Measurements from ENCODE around the gene COMT. TPM values are rescaled to one million over a fixed set of nuclear protein-coding genes. Genes with fewer than 3 reads are reported as not detected.

Gene COMT
- total RNA-seq, 1 donor: 288 TPM

DNA sequence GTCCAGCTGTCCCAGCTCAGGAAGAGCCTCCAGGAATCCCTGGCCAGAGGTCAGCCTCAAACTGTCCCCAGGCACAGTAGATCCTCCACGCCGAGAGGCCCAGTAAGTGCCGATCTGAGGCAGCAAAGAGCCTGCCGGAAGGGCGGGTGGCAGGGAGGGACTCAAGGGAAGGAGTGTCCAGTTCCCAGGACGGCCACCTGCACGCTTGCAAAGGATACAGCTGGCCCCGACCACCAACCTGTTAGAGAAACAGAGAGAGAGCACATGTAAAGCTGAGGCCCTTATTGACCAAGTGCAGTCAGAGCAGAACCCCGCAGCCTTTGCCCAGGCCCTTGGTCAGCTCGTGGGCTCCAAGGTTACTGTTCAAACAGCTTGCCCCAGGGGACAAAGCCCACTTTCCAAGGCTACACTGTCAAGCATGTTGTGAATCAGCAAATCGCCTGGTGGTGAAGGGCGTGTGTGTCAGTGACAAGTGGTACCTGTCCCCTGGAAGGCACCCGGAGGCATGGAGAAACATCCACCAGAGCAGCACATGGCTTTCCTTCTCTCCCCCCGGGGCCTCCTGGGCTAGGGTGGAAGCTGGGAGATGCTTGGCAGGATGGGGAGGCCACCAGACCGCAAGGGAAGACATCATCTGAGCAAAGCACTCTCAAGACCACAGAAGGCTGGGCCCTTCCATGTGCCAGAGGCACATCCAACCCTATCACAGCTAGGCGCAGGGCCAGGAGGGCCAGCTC, 42.6 kb upstream of the COMT start:
- no peak for DNase-seq (ENCODE audit: insufficient read length, low spot score, missing footprints)
- Histone ChIP-seq H4K20me1 (ENCODE audit: insufficient read depth, low read length) (no peaks in the 10 kb centered on the region), H3K4me3 (ENCODE audit: insufficient read depth, low read length) (no peak overlapping the region), H2AFZ (ENCODE audit: low read length) (no peak overlapping the region), H3K79me2 (ENCODE audit: insufficient read depth, low read length) (no peaks in the 10 kb centered on the region), H3K36me3 (ENCODE audit: insufficient read depth, low read length) (peaks cover 5% of the 10 kb centered on the region), H3K27ac (ENCODE audit: low read depth, low read length) (no peak overlapping the region), H3K4me2 (ENCODE audit: insufficient read depth, low read length) (no peak overlapping the region), H3K4me1 (ENCODE audit: insufficient read depth, low read length) (no peaks in the 10 kb centered on the region), H3K27me3 (ENCODE audit: insufficient read depth, low read length) (no peaks in the 10 kb centered on the region), H3K9me3 (ENCODE audit: low read depth, low read length) (no peaks in the 10 kb centered on the region)
- TF ChIP-seq, protein P1, sequence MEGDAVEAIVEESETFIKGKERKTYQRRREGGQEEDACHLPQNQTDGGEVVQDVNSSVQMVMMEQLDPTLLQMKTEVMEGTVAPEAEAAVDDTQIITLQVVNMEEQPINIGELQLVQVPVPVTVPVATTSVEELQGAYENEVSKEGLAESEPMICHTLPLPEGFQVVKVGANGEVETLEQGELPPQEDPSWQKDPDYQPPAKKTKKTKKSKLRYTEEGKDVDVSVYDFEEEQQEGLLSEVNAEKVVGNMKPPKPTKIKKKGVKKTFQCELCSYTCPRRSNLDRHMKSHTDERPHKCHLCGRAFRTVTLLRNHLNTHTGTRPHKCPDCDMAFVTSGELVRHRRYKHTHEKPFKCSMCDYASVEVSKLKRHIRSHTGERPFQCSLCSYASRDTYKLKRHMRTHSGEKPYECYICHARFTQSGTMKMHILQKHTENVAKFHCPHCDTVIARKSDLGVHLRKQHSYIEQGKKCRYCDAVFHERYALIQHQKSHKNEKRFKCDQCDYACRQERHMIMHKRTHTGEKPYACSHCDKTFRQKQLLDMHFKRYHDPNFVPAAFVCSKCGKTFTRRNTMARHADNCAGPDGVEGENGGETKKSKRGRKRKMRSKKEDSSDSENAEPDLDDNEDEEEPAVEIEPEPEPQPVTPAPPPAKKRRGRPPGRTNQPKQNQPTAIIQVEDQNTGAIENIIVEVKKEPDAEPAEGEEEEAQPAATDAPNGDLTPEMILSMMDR (IDR thresholded peaks at IDR 0.05; ENCODE audit: extremely low read depth, low read depth, low read length): no peak

DNA sequence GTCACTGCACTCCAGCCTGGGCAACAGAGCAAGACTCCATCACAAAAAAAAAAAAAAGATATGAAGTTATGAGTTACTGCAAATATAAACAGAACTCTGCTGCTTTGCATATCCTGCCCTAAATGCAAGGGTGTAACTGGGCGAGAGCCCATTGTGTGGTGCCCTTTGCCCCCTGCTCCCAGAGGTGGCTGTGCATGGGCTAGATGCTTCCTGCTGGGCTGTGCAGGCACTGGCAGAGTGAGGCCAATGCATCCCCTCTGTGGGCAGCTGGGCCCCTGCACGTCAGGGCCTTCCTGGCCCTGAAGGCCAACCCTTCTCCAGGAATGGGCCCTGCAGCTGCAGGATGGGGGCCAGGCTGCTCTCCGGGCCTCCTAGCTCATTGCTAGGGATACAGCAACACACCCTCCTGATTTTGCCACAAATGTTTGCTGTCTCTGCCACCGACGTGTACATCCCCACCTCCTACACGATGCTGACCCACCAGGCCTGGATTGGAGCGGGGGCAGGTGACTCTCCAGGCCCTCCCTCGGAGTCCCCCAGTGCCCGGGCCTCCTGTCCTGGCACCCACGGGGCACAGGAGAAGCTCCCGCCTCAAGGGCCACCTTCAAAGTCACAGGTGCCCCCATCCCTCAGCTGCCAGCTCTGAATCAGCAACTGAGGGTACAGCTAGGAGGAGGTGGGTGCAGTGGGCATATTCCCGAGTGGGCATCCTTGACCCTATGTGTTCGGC, 40.7 kb upstream of the COMT start:
- Histone ChIP-seq H3K4me2 (ENCODE audit: insufficient read depth, low read length) (no peak overlapping the region), H3K4me1 (ENCODE audit: insufficient read depth, low read length) (no peaks in the 10 kb centered on the region), H4K20me1 (ENCODE audit: insufficient read depth, low read length) (no peaks in the 10 kb centered on the region), H3K79me2 (ENCODE audit: insufficient read depth, low read length) (no peaks in the 10 kb centered on the region), H2AFZ (ENCODE audit: low read length) (no peak overlapping the region), H3K36me3 (ENCODE audit: insufficient read depth, low read length) (no peaks in the 10 kb centered on the region), H3K9me3 (ENCODE audit: low read depth, low read length) (no peaks in the 10 kb centered on the region), H3K4me3 (ENCODE audit: insufficient read depth, low read length) (no peak overlapping the region), H3K27ac (ENCODE audit: low read depth, low read length) (no peak overlapping the region), H3K27me3 (ENCODE audit: insufficient read depth, low read length) (no peaks in the 10 kb centered on the region)
- no peak for DNase-seq (ENCODE audit: insufficient read length, low spot score, missing footprints)
- TF ChIP-seq, protein P1 (IDR thresholded peaks at IDR 0.05; ENCODE audit: extremely low read depth, low read depth, low read length): no peak

DNA sequence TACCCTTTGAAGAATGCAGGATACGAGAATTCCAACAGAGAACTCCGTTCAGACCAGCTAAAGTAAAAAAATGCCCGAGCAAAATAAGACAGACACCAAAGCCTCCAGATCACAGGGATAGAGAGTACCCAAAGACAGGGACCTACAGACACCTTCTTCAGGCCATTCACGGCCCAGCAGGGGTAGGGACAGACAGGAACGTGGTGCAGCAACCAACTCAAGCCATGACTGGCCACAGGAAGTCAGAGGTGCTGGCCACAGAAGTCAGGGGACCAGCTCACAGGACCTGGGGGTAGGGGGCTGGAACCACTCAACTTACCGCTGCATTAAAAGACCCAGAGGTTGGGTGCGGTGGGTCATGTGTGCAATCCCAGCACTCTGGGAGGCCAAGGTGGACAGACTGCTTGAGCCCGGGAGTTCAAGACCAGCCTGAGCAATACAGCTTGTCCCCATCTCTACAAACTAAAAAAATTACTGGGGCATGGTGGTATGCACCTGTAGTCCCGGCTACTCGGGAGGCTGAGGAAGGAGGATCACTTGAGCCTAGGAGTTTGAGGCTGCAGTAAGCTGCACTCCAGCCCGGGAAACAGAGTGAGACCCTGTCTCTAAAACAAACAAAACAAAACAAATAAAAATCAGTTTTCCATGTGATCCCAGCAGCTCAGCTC, 39.9 kb upstream of the COMT start:
- no peak overlapping the region for H3K4me3 ChIP-seq (ENCODE audit: insufficient read depth, low read length)
- H3K27ac ChIP-seq (ENCODE audit: low read depth, low read length): no peak overlapping the region
- no peak overlapping the region for H2AFZ ChIP-seq (ENCODE audit: low read length)
- H3K27me3 ChIP-seq (ENCODE audit: insufficient read depth, low read length): no peaks in the 10 kb centered on the region
- H3K36me3 ChIP-seq (ENCODE audit: insufficient read depth, low read length): no peaks in the 10 kb centered on the region
- H3K4me2 ChIP-seq (ENCODE audit: insufficient read depth, low read length): no peak overlapping the region
- H3K9me3 ChIP-seq (ENCODE audit: low read depth, low read length): no peaks in the 10 kb centered on the region
- no peaks in the 10 kb centered on the region for H4K20me1 ChIP-seq (ENCODE audit: insufficient read depth, low read length)
- TF ChIP-seq, protein P1 (IDR thresholded peaks at IDR 0.05; ENCODE audit: extremely low read depth, low read depth, low read length): no peak
- no peaks in the 10 kb centered on the region for H3K4me1 ChIP-seq (ENCODE audit: insufficient read depth, low read length)
- DNase-seq (ENCODE audit: insufficient read length, low spot score, missing footprints): no peak
- no peaks in the 10 kb centered on the region for H3K79me2 ChIP-seq (ENCODE audit: insufficient read depth, low read length)

DNA sequence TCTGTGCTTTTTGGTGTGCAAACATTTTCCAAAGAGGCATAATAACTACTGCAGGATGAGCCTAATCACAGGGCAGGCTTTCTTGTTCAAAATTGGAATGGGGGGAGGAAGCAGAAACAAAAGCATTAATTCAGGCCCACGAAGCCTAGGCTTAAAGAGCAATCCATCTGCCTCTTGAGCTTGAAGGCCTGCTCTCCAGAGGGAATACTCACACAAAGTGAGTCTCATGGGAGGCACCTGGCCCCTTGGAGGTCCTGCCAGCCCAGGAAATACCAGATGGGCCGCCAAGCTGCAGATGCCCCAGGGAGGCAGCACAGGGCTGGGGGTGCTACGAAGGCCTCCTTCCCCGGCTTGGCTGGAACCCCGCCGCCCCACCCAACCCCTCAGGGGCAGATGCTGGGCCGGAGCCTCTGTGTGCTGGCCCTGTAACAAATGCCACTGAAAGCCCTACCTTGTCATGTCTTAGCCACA, 39.3 kb upstream of the COMT start:
- no peaks in the 10 kb centered on the region for H3K4me1 ChIP-seq (ENCODE audit: insufficient read depth, low read length)
- TF ChIP-seq, protein P1 (IDR thresholded peaks at IDR 0.05; ENCODE audit: extremely low read depth, low read depth, low read length): no peak
- H3K36me3 ChIP-seq (ENCODE audit: insufficient read depth, low read length): no peaks in the 10 kb centered on the region
- no peaks in the 10 kb centered on the region for H3K27me3 ChIP-seq (ENCODE audit: insufficient read depth, low read length)
- H3K4me3 ChIP-seq (ENCODE audit: insufficient read depth, low read length): no peak overlapping the region
- H3K27ac ChIP-seq (ENCODE audit: low read depth, low read length): no peak overlapping the region
- H2AFZ ChIP-seq (ENCODE audit: low read length): no peak overlapping the region
- no peaks in the 10 kb centered on the region for H3K79me2 ChIP-seq (ENCODE audit: insufficient read depth, low read length)
- H3K9me3 ChIP-seq (ENCODE audit: low read depth, low read length): no peaks in the 10 kb centered on the region
- H3K4me2 ChIP-seq (ENCODE audit: insufficient read depth, low read length): no peak overlapping the region
- H4K20me1 ChIP-seq (ENCODE audit: insufficient read depth, low read length): no peaks in the 10 kb centered on the region
- DNase-seq (ENCODE audit: insufficient read length, low spot score, missing footprints): no peak

All from osteoblast (primary cell).